LNCaP clone FGC (cell line): ENCODE results near the gene C2CD3.

Experiments used
- DNase-seq: peaks from one replicate; pipeline ENCODE4 v3.0.0-alpha.2; 2011; ENCODE audit warnings: low read depth
- H3K4me3 ChIP-seq: 2 replicates; pipeline ENCODE4 v1.5.1; 2011; ENCODE audit warnings: mild to moderate bottlenecking, low read depth, low read length, control low read depth
- CTCF ChIP-seq: IDR thresholded peaks from 2 replicates; pipeline ENCODE4 v1.5.1; 2012; ENCODE audit warnings: mild to moderate bottlenecking; ENCODE audit not compliant: control insufficient read depth, insufficient read depth; ENCODE audit errors: extremely low read depth

C2CD3 gene

GRCh38 chr11:74004759-74005615 lies 165.8 kb downstream of the C2CD3 start:
- no peak overlapping the region for H3K4me3 ChIP-seq
- no peak for TF ChIP-seq CTCF
- DNase-seq, result no peak

GRCh38 chr11:74004046-74004695 lies 166.6 kb downstream of the C2CD3 start:
- no peak for DNase-seq
- no peak overlapping the region for H3K4me3 ChIP-seq
- no peak for TF ChIP-seq CTCF

- no peak for DNase-seq
- no peak overlapping the region for H3K4me3 ChIP-seq
- TF ChIP-seq CTCF, result no peak
Observed at GRCh38 chr11:74002832-74003231, 168.0 kb downstream of the C2CD3 start.

GRCh38 chr11:74001822-74002286 lies 168.9 kb downstream of the C2CD3 start:
- H3K4me3 ChIP-seq, result no peak overlapping the region
- TF ChIP-seq CTCF, result no peak
- no peak for DNase-seq

GRCh38 chr11:74000307-74001133 lies 170.3 kb downstream of the C2CD3 start:
- no peak for TF ChIP-seq CTCF
- DNase-seq, result no peak
- no peak overlapping the region for H3K4me3 ChIP-seq

GRCh38 chr11:73999581-74000306 lies 171.1 kb downstream of the C2CD3 start:
- DNase-seq, result peak; percentile 18
- no peak for TF ChIP-seq CTCF

More at GRCh38 chr11:73999581-74000306, 171.1 kb downstream of the C2CD3 start:
- H3K4me3 ChIP-seq, result no peak overlapping the region
